Brain microvascular endothelial cell (primary cell): ENCODE results near the gene DSC1.

Experiments used
- DNase-seq: peaks from one replicate; pipeline ENCODE4 v3.0.0-alpha.2; 2020
- H3K27ac ChIP-seq: fragments of 250-450 bp; sonication (Bioruptor Pico); 2 replicates; pipeline ENCODE4 v1.5.1; 2020; ENCODE audit warnings: mild to moderate bottlenecking, moderate library complexity
- H3K27me3 ChIP-seq: fragments of 250-450 bp; sonication (Bioruptor Pico); replicated peaks from 2 replicates; pipeline ENCODE4 v1.5.1; 2020; ENCODE audit warnings: mild to moderate bottlenecking
- H3K36me3 ChIP-seq: fragments of 250-450 bp; sonication (Bioruptor Pico); replicated peaks from 2 replicates; pipeline ENCODE4 v1.5.1; 2020; ENCODE audit warnings: mild to moderate bottlenecking
- H3K4me3 ChIP-seq: 2 replicates; pipeline ENCODE4 v1.5.1; 2011; ENCODE audit warnings: low read depth, mild to moderate bottlenecking, control low read depth, low read length, moderate library complexity
- CTCF ChIP-seq: IDR thresholded peaks from 2 replicates; pipeline ENCODE4 v1.5.1; 2011; ENCODE audit warnings: low read depth, mild to moderate bottlenecking, moderate library complexity, low read length, control low read depth, inconsistent platforms; ENCODE audit errors: missing control alignments
- in situ Hi-C: cut with HindIII; loops from 2 replicates; pipeline ENCODE4 v1.10.0; 2017; ENCODE audit warnings: low sequenced_read_pairs, low pct_ligation_motif_present

The DSC1 gene

GRCh38 chr18:31162419-31162793 is 250 bp downstream of the DSC1 start:
- Histone ChIP-seq H3K4me3 (no peak overlapping the region), H3K27ac (no peak overlapping the region), H3K27me3 (no peaks in the 10 kb centered on the region), H3K36me3 (no peaks in the 10 kb centered on the region)
- TF ChIP-seq CTCF = no peak
- no peak for DNase-seq
- in situ Hi-C loops = no loop called here

GRCh38 chr18:31161757-31162418 is 768 bp downstream of the DSC1 start:
- H3K36me3 ChIP-seq = no peaks in the 10 kb centered on the region
- in situ Hi-C loops = no loop called here
- no peak overlapping the region for H3K4me3 ChIP-seq
- H3K27ac ChIP-seq = no peak overlapping the region
- no peak for DNase-seq
- no peak for TF ChIP-seq CTCF
- H3K27me3 ChIP-seq = no peaks in the 10 kb centered on the region

- TF ChIP-seq CTCF = no peak
- no peak for DNase-seq
- Histone ChIP-seq H3K27me3 (no peaks in the 10 kb centered on the region), H3K4me3 (no peak overlapping the region), H3K36me3 (no peaks in the 10 kb centered on the region), H3K27ac (no peak overlapping the region)
- in situ Hi-C loops = no loop called here
Observed at GRCh38 chr18:31156821-31157763, 5.6 kb downstream of the DSC1 start.

- H3K4me3 ChIP-seq = no peak overlapping the region
- H3K36me3 ChIP-seq = no peaks in the 10 kb centered on the region
- no peak for TF ChIP-seq CTCF
- in situ Hi-C loops = no loop called here
- no peak overlapping the region for H3K27ac ChIP-seq
- DNase-seq = no peak
- H3K27me3 ChIP-seq = no peaks in the 10 kb centered on the region
Observed at GRCh38 chr18:31155498-31155897, 7.2 kb downstream of the DSC1 start.

GRCh38 chr18:31154181-31154580 is 8.5 kb downstream of the DSC1 start:
- DNase-seq = no peak
- no peak for TF ChIP-seq CTCF
- H3K36me3 ChIP-seq = no peaks in the 10 kb centered on the region
- in situ Hi-C loops = no loop called here
- H3K27me3 ChIP-seq = no peaks in the 10 kb centered on the region
- no peak overlapping the region for H3K27ac ChIP-seq
- no peak overlapping the region for H3K4me3 ChIP-seq
